Activated T-cell treated with anti-CD3 and anti-CD28 coated beads for 1 hour (primary cell): ENCODE results near the gene CEP131.
"Not testable (repeated sequence)": the region's sequence is repeated elsewhere in the genome, so short reads cannot be mapped to it uniquely, and the experiment has no call there.

Experiments
- DNase-seq: peaks from one replicate; pipeline ENCODE4 v3.0.0-alpha.2; 2020; ENCODE audit warnings: low read depth

Gene CEP131

DNA sequence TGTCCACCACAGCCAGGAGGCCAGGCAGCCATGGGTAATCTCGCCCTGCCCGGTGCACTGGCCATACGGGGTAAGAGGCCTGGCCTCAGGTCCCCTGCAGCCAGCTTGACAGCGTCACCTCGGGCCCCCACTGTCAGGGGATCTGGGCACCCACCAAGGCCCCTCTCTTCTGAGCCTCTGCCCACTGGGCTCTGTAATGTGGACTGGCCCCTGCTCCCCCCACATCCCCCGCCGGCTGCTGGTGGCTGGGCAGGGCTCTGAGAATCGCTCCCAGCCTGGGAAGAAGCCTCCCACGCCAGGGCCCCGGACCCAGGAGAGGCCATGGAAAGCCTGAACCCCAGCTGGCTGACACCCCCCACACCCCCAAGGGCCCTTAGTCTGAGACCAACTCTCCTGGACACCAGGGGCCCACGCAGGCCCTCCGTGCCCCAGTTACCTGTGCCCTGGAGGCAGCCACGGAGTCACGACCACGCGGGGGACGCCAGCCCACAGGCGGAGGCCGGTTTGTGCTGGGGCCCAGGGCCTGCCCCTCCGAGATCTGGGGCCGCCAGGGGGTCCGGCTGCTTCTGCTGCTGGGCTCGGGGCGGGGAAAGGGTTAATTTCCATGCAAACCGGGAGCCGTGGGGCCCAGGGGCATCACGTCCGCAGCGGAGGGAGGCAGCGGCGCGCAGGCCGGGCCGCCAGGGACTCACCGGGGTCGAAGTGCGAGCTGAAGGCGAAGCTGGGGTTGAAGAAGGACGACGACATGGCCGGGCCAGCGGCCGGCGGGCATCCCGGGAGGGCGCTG lies 57.3 kb downstream of the CEP131 start, which contains the start of gene PVALEF:
Gene PVALEF (plus strand): TSS at position 262 of the 787 bp plus-strand sequence. CDS start 15,720 bp downstream, outside the sequence.
- DNase-seq: no peak

DNA sequence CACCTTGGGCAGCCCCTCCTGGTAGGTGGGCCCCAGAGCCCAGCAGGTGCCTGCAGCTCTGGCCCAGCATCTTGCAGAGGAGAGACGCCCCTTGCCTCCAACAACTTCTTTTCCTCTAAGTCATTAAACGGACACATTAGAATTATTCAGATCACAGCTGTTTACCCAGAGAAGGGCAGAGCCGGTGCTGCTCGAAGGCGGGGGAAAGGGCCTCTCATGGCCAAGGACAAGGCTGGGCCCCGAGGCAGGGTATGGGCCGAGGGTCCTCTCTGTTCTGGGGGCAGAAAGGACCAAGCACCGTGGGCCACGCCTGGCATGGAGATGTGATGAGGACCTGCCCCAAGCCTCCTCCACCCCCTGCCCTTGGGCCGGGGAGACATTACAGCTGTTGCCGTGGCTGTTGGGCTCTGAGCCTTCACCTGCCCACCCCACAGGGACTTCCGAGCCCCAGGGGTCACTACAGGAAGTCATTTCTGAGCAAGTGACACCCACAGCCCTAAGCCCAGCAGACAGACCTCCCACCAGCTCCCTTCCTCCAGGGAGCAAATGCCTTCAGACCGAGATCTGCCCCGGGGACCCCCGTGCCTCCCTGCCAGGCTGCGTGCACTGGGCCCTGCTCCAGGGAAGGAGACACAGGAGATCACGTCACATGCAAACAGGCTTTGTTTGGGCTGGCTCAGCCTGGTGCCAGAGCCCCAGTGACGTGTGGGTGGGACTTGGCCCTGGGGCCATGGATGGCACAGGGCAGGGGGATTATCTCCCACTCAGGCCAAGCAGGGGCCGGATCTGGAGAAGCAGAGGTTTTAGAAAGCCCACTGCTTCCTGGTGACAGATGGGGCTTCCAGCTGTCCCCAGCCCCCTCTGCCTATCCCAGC lies 58.2 kb downstream of the CEP131 start:
- DNase-seq: no peak

DNA sequence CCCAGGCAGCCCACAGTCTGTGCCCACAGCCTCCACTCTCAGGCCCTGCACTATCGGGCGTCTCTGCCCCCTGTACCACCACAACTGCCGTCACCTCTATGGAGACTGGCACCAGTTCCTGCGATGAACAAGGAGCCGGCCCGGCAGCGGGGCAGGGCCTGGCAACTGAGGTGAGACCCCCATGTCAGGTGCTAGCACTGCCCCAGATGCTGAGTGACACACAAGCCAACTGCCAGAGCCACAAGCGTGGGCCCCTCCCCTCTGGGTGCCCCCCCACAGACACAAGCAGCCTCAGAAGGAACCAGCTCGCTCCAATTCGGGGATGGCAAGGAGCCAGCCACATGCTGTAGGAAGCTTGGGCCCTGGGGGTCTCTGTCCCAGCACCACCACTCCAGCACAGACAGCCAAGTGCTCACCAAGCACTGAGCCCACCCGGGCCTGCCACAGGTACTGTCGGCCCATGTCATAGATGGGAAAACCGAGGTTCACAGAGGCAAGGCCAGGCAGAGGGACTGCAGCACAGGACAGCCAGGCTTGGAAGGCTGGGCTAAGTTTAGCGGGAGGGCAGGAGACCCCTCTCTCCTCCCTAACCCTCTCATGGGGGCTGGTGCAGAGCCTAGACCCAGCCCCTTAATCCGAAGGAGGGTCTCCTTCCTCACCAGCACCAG lies 58.9 kb downstream of the CEP131 start:
- no peak for DNase-seq

DNA sequence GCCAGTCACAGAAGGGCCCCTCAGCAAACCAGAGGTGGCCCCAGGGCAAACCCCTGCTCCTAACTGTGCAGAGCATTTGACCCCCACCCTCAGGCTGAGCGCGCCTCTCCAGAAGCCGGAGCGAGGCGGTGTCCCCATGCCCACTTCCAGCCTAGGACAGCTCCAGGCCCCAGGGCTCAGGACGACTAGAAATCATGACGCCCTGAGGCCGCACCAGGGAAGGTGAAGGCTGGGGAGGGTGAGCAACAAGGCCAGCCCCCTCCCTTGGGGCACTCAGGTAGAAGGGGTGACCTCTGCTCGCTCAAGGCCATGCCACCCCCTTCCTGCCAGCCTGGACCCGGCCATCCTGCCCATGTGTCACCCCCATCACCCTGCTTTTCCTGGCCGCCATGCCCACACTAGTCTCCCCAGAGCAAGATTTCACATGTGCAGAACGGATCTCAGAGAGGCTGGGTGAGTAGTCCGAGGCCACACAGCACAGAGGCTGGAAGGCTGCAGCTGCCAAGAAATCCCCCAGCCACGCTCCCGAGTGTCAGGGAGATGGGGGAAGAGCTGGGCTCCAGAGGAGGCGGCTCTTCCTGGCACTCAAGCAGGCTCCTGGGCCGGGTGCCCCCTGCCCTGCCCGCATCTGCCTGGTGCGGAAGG lies 59.6 kb downstream of the CEP131 start:
- DNase-seq: no peak

DNA sequence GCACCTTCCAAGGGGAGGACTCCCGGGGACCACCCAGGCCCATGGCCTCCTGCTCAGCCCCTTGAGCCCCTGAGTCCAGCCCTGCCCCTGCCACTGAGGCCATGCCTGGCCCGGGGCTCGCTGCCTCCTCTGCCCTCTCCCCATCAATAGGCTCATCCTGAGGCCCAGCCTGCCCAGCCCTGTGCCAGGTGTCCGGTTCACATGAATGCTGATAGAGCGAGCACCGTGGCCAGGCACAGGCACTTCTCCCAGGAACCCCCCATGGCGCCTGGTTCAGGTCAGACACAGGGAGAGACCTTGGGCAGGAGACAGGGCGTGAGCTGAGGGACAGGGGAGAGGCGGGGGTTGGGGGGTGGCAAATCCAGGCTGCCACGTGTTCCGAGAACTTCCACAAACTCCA lies 60.3 kb downstream of the CEP131 start:
- no peak for DNase-seq

DNA sequence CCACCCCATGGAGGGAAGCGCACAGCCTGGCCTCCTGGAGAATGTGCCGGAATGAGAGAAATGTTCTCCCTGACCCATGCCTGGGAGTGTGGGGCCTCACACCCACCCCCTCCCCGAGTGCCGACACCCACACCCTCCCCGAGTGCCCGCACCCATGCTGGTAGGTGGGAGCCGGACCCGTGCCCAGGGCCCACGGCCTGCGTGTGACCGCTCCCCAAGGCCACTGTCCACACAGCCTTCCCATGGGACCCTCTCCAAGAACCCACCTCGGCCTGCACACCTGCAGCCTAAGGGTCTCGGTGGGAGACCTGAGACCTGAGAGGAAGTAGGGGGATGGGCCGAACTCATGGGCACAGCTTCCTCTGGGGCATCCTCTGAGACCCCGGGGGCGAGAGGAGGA lies 60.8 kb downstream of the CEP131 start:
- DNase-seq: no peak

DNA sequence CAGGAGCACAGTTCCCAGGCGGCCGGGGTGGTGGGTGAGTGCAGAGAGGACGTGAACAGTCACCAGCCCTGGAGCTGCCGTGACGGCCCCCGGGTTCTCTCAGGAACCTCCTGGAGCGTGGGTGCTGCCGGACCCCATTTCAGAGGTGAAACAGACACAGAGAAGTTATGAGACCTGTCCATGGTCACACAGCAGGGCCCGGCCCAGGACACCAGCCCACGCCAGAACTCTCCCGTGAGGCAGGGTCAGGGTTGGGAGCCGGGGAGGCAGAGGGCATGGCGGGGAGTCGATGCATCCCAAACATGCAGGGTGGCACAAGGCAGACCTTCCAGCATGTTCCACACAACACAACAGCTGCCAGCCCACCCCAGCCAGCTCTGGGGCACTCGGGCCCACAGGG lies 61.2 kb downstream of the CEP131 start:
- no peak for DNase-seq

DNA sequence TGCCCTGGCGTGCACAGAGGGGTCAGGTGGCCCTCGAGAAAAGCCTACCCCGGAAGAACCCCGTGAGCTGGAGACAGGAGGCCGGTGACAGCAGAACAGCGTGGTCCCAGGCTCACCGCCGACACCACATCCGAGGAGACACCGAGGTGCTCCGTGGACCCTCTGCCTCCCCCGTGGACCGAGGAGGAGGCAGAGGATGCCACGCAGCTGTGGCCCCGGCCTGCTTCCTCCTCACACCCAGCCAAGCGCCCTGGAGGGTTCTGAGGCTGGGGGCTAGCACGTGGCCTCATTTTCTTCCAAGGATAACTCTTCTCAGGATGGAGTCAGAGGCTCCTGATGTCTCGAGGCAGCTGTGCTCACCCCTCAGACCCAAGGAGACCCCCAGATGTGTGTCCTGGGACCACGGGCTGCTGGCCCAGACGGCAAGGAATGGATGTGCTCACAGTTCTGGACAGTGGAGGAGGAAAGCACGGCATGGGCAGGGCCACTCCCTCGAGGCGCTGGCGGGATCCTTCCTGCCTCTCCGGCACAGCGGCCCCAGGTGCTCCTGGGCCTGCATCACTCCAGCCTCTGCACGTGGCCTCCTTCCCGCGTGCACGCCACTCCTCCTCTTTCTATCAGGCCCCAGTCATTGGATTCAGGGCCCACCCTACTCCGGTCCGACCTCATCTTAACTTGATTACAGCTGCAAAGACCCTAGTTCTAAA lies 61.9 kb downstream of the CEP131 start:
- no peak for DNase-seq

DNA sequence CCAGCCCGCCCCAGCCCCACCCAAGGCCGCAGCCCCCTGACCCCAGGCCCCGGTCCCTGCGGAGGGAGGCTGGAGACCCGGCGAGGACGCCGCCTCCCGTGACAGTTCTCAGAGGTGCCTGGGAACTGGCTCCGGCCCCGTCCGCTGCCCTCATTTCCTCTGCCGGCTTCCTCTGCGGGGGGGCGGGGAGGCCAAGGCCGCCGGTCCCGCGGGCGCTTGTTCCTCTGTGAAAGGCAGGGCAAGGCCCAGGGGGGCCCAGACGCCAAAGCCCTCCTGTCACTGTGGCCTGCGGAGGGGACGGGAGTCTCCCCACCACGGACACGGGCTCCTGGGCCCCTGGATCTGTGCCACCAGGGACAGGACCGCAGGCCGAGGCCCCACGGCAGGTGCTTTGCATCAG lies 62.5 kb downstream of the CEP131 start:
- no peak for DNase-seq

DNA sequence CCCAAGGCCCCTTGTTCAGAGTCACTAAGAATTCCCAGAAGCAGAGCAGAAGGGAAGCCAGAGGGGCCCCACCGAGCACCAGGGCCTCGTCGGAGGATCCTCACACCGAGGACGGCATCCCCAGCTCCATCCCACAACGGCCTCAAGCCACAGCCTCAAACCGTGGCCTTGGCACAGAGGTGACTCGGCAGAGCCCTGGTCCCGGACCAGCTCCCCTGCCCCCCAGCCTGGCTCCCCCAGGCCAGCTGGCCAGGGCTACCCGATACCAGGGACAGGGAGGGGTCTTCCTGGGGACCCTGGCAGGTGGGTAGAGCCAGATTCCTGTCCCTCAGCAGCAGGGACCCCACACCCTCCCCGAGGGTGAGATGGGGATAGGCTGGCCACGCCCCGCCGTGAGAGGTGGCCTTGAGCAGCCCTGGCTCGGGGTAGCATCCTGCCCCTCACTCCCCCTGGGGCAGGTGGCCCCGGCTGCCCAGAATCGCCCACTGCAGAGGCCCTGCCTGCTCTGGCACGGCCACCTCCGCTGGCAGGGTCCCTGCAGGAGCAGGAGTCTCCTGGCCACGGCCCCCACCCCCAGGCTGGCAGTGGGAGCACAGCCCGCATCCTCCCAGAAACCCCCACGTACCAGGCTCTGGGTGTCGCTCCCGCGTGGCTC lies 63.0 kb downstream of the CEP131 start:
- DNase-seq: no peak

DNA sequence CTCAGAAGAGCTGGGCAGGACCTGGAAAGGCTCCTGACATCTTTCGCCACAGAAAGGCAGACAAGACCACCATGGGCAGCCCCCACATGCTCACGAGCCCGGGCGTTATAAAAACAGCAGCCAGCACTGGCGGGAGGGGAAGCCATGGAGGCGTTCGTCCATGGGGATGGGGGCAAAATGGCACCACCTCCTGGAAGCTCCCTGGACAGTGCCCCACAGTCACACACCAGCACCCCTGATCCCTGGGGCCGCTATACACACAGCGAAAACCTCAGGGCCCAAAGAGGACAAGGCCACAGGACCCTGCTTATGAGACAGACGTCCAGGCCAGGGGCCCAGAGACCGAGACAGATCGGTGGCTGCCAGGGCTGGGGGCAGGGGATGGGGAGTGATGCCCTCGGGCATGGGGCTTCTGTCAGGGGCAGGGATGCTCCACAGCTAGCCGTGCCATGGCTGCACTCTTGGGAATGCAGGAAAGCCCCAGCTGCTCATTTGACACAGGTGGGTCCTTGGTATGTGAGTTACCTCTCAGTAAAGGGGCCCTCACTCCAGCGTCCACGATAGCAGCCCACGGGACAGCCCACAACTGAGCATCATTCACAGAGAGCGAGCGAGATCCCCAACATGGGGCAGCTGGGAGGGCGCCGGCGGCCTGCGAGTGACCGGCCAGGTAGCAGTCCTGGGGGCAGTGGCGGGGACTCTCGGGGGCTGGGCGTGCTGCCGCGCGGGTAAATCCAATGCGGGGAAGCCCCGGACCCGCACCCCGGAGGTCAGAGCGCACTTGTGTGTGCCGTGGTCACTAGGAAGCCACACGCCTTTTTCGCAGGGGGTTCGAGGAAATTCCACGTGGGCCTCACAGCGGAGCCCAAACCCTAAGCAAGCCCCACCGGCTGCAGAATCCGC lies 63.8 kb downstream of the CEP131 start:
- DNase-seq: no peak

DNA sequence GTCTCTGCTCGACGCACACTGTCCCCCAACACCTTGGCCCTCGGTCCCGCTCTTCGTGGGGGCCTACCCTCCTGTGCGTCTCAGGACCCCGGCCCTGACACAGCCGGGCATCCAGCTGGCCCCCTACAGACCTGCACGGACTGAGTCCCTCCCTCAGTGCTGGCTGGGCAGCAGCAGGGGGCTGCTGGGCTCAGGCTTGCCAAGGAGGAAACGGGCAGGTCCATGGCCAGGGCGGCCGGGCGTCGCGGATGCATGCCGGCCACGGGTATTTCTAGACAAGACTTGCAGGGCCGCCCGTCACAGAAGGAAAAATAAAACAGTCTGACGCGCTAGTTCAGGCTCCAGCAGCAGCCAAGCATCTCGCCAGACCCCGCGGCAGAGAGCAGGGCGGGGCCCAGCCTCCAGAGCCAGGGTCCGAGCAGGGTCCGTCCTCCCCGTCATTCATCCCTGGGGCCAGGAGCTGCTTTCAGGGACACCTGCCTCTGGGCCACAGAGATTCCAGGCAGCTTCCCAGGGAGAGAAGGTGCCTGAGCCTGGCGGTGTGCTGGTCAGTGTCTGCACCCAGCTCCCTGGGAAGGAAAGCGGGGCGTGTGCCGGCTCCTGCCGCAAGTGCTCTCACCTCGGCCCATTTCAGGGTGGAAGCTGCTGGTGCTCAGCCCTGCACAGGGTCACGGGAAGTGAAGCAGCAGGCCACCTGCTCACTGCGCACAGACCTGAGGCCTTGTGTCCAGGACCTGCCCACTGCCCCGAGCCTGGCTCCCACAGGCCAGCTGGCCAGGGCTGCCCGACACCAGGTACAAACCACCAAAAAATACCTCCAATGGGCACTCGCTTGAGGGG lies 64.7 kb downstream of the CEP131 start:
- DNase-seq: no peak

DNA sequence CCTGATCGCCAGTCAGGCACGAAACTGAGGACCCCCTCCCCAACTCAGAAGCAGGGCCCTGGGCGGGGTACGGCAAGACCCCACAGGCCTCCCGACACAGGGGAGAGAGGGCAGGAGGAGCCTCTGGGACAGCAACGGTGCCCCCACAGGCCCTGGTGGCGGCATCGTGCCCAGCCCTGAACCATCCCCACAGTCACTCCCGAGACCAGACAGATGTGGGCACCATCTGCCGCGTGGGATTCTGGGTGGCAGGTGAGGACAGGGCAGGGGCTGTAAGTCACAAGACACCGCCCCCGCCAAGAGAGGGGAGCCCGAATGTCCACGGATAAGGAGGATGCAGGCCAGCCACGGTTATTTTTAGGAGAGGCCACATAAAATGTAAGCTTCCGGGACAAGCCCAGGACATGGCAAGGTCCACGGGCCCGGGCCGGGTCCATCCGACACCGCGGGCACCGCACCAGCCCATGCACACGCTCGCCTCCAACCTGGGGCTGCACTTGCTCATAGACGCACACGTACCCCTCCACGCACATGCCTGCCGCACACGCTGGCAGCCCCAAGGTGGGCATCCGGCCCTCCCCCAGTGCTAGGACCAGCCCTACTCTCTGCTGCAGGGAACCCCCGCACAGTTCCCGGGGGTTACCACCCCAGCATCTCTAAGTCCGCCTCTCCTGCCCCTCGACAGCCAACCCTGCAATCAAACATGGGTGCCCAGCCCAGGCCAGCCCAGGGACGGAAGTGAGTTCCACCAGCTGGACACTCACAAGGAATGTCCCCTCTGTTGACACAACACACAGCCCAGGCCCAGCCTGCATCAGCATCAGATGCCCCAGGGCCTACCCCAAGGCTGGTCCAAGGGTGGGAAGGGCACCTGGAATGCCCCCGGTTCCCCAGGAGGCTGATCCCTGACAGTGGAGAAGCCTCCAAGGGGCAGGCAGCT lies 65.6 kb downstream of the CEP131 start:
- no peak for DNase-seq

DNA sequence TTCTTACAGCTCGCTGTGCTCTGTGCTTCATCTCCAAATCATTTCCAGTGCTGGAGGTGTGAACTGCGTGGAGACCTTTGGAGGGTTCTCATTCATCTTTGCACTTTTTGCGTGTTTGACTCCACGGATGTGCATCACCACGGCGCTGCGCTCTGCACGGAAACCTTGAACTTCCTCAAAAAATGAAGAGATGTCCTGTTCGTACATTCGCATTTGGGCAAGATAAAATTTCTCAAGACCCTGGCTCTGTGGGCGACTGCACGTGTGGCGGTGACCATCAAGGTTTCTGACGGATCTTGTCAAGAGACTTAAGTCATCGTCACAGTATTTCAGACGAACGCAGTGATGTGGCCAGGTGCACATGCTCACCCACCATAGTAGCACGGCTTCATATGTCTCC lies 67.8 kb downstream of the CEP131 start:
- DNase-seq: no peak

DNA sequence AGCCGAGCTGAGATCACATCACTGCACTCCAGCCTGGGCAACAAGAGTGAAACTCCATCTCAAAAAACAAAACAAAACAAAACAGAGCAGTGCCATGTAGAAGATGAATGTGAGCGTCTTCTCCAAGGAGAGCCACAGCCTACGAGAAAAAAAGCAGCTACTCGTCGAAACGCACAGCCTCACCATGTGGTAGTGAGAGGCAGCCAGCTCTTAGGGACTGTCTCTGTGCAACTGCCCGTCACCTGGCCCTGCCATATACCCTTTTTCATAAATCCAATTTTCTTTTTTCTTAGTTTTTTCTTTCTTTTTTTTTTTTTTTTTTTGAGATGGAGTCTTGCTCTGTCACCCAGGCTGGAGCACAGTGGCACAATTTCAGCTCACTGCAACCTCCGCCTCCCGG lies 68.7 kb downstream of the CEP131 start:
- not testable (repeated sequence) for DNase-seq

DNA sequence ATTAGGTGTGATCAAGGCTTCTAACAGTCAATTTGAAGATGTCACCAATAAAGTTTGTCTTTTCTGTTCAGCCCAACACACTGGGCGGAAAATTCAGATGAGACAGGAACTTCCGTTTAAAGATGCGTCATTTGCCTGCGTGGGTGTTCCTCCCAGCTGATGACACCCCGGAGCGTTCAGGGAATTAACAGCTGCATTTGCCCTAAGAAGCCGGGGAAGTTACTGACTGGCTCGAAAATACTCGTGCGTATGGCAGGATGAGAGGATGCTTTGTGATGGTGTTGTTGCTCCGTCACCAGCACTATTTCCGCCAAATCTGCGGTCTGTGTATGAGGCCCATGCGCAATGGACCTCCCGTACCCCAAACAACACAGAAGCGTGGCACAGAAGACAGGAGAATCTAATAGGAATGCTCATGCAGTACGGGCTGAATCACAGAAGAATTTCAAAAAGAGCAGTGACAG lies 69.4 kb downstream of the CEP131 start:
- no peak for DNase-seq

DNA sequence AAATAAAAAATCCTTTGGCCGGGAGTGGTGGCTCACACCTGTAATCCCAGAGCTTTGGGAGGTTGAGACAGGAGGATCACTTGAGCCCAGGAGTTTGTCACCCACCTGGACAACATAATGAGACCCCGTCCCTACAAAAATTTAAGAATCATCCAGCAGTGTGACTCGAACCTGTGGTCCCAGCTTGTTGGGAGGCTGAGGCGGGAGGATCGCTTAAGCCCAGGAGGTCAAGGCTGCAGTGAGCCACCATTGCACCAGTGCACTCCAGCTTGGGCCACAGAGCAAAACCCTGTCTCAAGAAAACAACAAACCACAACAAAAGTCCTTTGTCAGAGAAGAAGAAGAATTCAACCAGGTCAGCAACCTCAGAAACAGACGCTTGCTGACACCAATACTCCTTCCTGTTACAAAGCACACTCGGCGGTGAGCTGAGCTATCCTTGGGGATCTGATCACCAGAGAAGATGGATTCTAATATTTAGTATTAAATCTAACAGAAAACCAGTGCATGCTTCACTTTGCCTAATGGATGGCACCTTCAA lies 70.4 kb downstream of the CEP131 start:
- no peak for DNase-seq
